Activated effector memory CD4-positive, alpha-beta T cell treated with Interleukin-2 at 50 U/mL for 16 hours (primary cell): ENCODE measurements around the gene PRKCE.

Experiments used
- DNase-seq: peaks from one replicate; pipeline ENCODE4 v3.0.0-alpha.2; 2020

PRKCE gene

DNA sequence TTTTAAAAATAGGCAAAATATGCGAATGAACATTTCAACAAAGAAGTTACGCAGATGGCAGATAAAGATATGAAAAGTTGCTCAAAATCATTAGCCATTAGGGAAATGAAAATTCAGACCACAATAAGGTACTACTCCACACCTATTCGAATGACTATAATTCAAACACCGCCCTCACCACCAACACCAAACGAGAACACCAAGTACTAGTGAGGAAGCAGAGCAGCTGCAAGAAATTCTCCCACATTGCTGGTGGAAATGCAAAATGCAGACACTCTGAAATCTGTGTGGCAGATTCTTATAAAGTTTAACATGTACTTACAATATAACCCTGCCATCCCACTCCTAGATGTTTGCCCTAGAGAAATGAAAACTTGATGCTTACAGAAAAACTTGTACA lies 17.3 kb upstream of the PRKCE start:
- no peak for DNase-seq

DNA sequence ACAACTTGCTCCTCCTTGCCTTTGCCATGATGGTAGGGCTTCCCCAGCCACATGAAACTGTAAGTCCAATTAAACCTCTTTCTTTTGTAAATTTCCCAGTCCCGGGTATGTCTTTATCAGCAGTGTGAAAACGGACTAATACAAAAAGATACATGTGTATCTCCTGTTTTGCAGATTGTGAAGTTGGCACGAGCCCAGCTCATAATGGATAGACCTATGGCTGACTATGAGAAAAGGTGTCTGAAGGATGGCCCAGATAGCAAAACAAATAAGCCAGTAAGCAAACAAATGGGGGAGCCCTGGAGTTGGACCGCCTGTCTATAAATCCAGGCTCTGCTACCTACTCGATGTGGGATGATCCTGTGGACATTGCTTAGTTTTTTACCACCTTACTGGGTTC lies 15.5 kb upstream of the PRKCE start:
- DNase-seq, result no peak

DNA sequence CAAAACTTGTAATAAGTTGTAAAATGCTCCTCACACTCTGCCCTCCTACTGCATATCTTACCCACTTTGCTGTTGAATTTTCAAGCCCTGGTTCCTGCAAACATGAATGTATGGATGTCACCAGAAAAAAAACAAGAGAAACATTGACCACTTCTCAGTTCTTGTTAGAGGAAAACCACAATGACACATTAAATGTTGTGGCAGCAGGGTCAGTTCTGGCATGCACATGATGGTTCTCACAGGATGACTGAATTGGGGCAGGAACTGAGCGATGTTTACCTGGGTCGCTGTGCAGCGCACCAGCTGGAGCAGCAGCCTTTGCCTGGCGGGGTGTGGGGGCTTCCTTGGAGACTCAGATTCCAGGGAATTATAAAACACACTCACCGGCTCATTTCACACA lies 14.0 kb upstream of the PRKCE start:
- no peak for DNase-seq

DNA sequence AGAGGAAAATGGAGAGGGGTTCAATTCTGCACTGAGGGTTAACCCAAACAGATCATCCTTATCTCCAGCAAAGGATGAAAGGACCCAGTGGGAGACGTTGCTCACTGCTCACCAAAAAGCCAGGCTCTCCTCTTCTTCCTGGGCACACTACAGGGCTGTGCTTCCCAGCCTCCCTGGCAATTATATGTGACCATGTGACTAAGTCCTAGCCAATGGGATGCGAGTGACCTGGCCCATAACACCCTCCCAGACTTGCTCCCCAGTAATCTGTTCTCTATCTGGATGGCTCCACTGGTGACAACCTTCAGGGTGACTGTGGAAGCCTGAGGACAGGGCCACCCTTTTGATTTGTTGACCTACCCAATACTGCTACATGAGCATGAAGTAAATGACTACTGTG lies 10.9 kb upstream of the PRKCE start:
- DNase-seq, result no peak

DNA sequence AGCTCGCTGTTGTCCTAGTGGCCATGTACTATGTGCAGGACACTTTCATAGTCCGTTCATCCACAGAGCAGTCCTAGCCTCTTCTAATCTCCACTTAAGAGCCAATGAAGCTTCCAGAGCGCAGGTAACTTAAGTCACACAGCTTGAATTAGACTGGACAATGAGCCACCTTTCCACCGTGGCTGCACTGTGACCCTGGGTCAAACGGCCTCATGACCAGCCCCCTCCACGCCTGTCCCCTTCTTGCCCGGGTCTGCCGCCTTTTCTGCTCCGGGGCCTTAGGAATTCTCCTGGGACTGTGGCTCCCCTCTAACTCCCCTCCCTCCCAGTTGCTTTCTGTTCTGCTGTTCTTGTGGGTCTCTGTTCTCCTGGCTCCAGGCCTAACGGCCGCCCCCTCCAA lies 8.4 kb upstream of the PRKCE start:
- no peak for DNase-seq

DNA sequence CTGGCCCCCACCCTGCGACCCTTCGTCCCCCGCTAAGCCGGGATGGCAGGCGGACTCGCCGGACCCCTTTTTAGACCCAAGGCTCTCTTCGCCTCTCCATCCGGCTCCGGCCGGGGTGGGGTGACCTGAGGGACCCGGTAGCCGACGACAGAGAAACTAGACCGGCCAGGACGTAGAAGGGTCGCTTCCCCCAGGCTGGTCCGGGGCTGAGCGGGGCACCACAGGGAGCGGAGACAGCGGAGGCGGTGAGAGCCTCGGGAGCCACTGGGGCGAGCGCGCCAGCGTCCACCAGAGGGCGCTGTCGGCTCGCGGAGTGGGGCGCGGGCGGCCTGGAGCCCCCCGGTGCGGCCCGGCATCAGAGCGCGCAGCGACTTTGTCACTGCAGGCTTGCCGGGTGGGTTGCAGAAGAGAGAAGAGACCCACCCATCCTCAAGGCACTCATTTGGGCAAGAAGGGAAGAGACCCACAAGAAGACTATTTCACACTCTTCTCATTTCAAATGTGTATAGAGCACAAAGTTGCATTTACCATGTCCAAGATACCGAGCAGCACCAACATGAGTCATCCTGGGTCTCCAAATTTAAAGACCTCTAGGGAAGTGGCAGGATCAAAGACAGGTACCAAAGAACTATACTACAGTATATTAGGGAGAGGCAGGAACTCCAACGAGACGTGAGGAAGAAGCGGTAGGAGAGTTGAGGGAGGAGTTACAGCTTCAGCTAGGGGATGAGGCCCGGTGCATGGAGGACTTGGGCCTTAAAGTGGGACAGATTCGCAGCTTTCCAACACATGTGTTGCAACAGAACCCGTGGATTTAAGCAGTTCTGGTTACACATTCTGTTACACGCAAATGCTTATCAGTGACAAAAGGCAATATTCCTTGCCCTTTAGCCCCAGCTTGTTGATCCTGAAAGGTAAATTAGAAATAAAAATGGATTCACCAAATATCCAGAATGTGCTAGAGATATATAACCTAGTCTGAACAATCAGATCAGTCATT lies 7.6 kb upstream of the PRKCE start:
- DNase-seq, result peak; percentile 62

DNA sequence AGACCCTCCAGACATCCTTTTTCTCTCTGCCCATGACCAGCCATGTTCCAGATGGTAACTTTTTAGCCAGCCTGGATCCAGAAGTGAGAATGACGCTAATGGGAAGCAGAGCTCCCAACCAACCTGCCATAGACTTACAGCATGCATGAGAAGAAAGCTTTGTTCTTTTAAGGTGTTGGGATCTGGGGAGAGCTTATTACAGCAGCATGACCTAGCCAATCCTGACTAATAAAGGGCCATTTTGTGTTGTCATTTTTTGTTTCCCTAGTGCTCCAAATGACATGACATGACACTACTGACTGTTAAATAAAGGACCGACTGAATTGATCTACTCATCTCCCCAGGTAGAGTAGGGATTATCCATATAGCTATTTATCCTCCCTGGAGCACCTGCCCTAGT lies 5.2 kb upstream of the PRKCE start:
- DNase-seq, result no peak

DNA sequence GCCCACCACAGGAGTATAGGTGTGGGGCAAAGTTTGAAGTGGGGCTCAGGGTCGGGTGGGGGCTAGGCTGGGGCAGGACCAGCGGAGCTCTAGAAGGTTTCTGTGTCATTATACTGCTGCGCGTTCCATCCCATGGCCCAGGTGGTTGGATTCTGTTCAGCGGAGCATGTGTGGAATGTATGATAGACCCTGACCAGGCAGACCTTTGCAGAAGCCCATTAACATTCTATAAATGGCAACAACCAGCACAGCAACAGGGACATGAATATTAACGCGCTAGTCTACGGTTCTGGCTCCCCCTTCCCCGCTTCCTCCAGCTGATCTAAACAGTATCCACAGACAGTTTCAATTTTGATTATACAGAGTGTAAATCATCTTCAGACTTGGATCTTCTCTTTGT lies 4.1 kb upstream of the PRKCE start:
- no peak for DNase-seq

DNA sequence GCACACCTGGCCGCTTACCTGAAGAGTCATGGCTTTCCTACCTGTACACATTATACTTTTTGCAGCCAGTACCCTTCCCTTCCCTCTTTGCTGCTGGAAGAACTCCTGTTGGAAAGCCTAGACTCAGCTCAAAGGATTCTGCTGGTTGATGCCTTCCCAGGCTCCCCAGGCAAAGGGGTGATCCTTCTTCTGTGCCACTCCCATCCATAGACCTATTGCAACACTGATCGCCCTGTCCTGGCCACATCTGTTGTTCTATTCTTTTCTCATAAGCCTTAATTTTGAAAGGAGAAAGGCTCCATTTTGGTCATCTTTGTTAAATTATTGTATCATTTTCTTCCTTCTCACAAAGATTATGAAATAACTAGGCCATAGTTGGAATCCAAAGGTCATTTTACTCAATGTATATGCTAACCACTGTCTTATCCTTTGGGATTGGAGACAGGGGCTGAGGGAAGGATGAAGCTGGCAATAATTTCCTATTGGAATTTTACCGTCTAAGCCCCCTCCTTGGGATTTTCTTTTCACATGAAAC lies 3.4 kb upstream of the PRKCE start:
- no peak for DNase-seq

DNA sequence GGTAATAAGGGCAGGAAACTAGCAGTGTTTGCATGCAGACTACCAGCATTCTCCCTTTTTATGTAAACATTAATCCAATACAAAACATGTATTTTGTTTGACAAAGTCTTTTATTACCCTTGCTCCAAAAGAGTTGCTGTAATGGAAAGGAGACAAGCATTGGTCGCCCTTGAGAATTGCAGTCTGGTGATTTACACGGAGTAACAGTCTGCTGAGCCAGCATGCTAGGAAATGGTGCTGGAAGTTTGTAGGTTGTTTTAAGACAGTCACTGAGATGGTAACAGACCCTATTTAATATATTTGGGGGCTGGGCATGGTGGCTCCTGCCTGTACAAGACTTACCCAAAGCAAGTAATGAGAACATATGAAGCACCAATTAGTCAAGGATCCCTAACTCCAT lies 2.8 kb upstream of the PRKCE start:
- DNase-seq, result no peak

DNA sequence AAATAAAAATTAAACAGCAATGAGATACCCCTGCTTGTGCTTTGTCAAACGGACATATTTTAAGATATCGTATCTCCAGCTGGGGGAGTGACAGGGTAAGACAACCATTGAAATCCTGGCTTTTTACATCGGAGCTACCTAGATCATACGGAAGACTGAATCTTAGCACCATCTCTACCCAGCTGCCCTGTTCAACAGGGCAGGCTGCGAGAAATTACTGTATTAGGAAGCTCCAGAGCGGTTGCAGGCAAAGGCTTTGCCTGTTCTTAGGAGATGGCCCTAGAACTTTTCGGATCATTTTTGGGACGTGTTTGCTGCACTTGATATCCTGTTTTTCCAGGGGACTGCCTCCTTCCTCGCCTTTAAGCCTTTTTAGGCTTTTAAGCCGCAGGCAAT lies 2.0 kb upstream of the PRKCE start:
- DNase-seq, result no peak

DNA sequence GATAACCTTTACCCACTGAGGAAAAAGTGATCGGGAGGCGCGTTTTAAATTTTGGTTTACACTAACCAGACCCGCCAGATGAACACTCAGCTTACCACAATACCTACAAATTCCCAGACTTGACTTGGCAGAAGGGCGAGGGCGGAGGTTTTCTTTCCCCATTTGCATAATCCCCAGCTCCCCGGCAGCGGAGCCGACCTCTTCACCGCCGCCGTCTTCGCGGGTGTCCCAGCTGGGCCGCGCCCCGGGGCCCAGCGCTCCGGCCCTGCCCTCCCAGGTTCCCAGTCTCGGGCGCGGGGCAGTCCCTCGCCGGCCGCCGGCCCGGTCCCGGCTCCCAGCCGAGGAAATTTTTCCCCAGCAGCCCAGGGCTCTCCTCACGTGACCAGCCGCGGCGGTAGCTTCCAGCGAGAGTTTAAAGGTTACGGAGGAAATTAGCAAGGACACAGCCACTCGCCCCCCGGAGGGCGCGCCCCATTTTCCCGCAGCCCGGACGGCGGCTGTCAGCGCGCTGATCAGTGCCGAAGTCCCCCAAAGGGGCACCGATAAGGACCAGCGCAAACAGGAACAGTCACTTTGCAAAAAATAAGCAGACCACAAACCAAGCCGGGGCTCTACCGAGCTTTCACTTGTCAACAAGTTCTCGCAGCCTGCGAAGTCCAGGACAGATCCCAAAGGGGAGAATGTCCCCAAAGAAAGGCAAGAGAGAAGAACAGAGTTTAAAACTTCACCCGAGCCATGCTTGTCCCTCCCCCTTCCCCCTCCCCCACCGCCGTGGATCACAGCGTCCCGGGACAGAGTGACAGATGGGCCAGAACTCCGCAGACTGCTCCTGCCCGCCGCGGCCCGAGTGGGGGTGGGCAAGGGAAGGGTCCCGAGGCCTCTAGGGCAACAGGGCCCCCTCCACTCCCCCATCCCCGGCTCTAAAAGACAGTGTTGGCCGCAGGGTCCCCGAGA lies 1.3 kb upstream of the PRKCE start:
- peak; percentile 48 for DNase-seq

DNA sequence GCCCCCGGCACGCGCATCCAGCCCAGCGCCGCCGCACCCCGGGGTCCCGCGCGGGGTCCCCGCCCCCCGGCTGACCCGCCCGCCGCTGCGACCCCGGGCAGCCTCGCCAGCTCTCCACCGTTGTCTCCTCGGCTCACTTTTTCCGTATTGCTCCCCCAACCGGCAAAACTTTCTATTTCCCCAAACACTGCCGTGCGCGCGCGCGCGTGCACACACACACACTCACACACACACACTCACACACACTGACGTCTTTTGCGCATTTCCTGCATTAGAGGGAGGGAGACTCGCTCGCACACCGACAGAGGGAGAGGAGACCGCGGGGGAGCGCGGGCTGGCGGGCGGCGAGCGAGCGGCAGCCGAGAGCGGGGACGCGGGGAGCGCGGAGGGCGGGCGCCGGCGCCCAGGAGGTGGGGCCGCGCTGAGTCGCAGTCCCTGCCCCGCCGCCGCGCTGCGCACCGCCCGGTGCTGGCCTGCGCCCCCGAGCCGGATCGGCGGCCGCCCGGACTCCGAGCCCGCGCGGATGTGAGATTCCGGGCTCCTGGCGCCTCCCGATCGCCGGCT lies 542 bp upstream of the PRKCE start:
- DNase-seq, result peak; percentile 91

DNA sequence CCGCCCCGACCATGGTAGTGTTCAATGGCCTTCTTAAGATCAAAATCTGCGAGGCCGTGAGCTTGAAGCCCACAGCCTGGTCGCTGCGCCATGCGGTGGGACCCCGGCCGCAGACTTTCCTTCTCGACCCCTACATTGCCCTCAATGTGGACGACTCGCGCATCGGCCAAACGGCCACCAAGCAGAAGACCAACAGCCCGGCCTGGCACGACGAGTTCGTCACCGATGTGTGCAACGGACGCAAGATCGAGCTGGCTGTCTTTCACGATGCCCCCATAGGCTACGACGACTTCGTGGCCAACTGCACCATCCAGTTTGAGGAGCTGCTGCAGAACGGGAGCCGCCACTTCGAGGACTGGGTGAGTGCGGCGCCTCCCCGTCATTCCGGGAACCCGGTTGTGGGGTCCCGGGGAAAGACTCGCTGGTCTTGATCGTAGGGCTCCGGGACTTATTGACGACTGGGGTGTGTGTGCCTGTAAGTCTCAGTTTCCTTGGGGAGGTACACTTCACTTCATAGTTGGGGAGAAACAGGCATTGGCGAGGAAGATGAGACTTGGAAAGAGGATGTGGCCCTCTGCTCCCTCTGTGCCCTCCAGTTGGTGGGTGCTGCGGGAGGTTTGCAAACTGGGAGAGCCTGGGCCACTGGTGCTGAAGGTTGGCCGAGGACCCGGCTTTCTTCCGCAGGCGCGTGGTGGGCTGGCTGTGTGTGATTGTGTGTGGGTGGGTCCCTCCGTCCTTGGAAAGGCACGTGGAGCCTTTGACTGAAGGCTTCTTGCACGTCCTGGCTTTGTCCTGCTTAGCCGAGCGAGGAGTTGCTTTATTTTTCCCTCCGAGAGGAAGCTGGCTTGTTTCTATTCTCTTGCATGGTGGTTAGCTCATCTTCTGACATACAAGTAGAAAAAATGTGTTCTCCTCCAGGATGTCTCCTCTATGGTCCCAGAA lies 886 bp downstream of the PRKCE start:
- peak; percentile 17 for DNase-seq

DNA sequence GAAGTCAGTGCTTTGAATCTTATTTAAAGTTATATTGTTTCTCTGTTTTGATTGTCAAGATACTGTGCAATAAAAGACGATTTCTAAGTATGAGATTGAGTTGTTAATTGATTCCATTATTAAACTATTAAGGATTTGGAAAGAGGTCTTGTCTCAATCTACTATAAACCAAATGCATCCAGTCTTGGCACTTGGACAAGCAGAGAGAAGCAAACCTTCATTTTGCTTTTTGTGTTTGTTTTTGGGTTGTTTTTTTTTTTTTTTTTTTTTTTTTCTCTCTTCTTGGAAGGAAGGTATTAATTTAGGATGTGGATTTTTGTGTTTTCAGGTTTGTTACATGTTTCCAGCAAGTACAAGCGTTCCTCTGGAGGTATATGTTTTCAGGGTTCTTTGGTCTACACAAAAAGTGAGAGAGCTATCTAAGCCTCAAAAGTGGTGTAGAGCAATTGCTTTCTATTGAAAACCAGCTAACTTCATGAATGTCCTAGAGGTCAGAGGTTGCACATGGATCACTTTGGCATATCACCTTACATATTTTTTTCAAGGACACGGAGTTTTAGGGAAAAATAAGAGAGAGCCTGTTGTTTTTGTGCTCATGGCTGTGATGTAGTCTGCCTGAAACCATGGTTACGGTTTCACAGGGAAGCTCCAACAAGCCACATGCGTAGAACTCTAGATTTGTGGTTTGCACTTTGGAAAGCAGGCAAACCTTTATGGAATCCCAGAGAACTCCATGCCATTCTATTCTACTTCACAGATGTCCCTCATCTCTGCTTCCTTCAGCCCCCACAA lies 1.8 kb downstream of the PRKCE start:
- no peak for DNase-seq

DNA sequence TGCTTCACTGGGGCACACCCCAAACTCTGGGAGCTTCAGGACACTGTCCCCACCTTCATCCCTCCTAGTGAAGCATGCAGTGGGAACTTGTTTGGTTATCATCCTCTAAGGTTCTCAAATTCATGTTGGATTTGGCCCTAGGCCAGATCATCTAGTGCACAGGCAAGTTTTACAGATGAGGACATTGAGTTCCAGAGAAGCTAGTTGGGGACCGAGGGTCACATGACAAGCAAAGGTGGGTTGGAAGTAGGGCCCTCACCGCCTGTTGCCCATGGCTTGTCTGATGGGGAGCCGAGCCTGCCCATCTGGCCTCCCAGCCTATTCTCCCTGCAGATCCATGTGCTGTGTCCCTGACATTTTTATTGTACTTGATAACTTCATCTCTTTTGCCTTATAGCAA lies 2.8 kb downstream of the PRKCE start:
- DNase-seq, result no peak

DNA sequence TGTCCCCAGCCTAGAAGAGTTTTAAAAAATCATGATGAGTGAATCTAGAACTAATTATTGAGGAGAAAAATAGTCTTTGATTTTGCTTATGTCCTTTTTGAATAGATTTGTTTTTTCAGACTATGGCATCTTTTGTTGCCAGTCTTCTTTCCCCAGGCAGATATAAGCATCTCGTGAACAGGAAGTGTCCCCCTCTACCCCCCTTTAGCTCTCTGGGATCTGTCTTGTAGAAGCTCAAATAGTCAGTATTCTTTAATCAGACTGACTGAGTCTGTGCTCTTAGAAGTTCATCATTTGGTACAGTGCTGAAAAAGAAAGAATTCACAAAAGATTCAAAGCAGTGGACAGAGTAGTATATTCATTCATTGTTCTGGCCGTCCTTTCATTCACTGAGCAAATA lies 10.4 kb downstream of the PRKCE start:
- no peak for DNase-seq

DNA sequence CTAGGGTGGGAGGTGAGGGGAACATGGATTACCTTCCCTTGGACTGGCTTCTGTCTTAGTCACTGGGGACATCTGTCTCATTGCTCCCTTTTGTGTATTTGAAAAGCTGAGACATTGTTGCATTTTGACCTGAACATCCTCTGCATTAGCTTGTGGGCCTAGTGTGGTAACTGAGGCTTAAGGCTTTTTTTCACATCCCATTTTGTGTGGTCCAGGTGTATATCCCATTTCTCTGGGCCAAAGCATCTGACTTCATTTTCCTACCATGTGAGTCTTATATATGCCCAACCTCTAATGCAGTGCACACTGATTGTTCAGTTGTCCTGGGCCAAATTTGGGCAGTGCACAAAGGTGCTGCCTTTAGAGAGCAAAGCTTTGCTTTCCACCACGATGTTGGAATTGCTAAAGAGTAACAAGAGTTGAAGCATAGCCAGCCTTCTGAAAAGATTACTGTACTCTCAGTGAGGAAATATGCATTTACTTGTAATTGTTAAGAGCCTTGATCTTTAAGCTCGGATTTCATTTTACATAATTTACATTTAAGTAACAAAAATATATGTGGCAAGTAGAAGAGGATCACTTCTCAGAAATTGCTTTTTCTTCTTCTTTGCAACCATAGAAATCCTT lies 13.3 kb downstream of the PRKCE start:
- DNase-seq, result no peak

DNA sequence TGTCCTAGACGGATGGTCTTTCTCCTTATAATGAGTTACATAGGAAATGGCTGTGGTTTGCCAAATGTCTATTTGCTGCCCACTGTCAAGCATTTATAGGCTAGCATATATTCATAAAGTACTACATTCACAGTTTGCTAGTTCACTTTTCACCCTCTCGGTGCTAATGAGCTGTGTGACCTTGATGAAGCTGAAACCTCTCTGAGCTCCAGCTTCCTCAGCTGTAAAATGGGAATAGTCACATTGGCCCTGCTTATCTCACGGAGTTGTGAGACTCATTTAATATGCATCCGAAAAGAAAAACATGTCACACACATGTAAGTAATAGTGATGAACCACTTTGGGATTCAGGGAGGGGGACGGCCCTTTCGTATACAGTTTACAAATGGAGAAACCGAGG lies 17.0 kb downstream of the PRKCE start:
- no peak for DNase-seq

DNA sequence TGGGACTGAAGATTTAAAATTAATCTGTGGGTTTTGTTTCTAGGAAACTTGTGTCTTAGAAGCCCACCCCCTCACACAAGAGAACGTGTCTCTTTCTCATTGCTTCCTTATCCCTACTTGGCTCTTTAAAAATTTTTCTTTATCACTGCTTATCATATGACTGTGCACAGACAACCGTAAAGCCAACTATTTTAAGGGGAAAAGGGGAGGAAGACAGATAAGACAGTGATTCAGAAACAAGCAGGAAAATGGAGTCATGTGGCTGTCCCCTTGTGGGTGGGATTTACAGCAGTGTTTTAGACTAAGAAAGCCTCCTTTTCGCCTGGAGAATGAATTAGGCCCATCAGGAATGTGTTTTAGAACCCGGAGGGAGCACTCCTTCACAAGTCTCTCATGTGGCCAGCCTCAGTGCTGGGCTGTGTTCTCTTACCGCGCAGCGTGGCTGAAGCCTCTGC lies 17.6 kb downstream of the PRKCE start:
- DNase-seq, result no peak

DNA sequence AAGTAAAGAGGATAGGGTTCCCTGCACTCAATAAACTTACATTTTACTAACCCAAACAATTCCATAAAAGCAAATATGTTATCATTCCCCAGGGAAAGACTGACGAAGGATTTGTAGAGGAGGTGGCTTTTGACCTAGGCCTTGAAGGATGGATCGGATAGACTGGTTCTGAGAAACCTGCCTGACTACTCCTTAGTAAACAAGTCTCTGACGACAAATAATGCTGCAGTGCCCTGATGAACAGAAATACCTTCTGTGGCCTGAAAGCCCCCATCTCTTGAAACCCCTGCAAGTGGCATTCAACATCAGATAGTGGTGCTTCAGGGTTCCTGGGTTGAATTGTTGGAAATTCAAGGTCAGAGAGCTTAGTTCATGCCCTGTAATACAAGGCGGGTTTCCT lies 19.2 kb downstream of the PRKCE start:
- DNase-seq, result no peak
